Gastrocnemius medialis (tissue), 4 donors: Measurements from ENCODE around the gene SLC4A1AP.

Experiments
- CTCF ChIP-seq, 5 experiments: fragments of 450-650 bp in 3 of 5; fragments of 200-600 bp in 2 of 5; sonication (generic) in 2 of 5; IDR thresholded peaks in 4 of 5; conservative IDR thresholded peaks in 1 of 5; 1 replicate in 4 of 5; 2 replicates in 1 of 5; pipeline ENCODE4 v1.5.1; 2016 to 2019; ENCODE audit warnings: antibody characterized with exemption in 5 of 5, mild to moderate bottlenecking in 3 of 5, moderate library complexity in 3 of 5
- POLR2A ChIP-seq, 2 donors: fragments of 450-650 bp; IDR thresholded peaks; one replicate each; pipeline ENCODE4 v1.6.1; 2017; ENCODE audit warnings: antibody characterized with exemption in 2 of 2, mild to moderate bottlenecking in 2 of 2, moderate library complexity in 2 of 2

DNA sequence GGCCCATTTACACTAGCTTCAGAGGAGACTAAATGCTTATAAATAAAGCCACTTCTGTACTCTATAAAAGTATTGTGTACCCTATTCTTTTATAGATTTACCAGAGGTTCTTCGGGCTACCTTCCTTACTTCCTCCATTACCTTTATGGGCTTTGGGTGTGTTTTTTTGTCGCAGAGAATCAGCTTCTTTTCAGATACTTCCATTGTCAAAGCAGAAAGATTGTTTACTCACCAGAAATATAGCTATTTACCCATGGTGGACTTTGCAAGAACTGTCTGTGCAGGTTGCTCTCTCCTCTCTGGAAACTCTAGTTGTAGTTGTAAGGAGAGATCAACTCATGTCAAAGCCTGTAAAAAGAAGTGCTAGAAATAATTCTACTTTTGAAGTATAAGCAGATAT, 49.7 kb upstream of the SLC4A1AP start:
- TF ChIP-seq CTCF (IDR thresholded peaks at IDR 0.05 in 4 of 5, conservative IDR thresholded peaks at IDR 0.05 in 1 of 5): no peak
- TF ChIP-seq POLR2A (IDR thresholded peaks at IDR 0.05): no peak
